Sigmoid colon (tissue), 7 donors: Measurements from ENCODE around the gene OR10D3. TPM values are rescaled to one million over a fixed set of nuclear protein-coding genes. Genes with fewer than 3 reads are reported as not detected.

ENCODE experiments used
- DNase-seq: peaks from one replicate; pipeline ENCODE4 v3.0.0-alpha.2; 2019
- H3K27ac ChIP-seq, 4 donors: fragments of 200-600 bp; sonication (generic); one replicate each; pipeline ENCODE4 v1.5.1; 2016 to 2019; ENCODE audit warnings: mild to moderate bottlenecking in 1 of 4
- H3K27me3 ChIP-seq, 3 donors: fragments of 200-600 bp; sonication (generic); one replicate each; pipeline ENCODE4 v1.5.1; 2019; ENCODE audit warnings: mild to moderate bottlenecking in 1 of 3
- H3K36me3 ChIP-seq, 4 donors: fragments of 200-600 bp; sonication (generic); one replicate each; pipeline ENCODE4 v1.5.1; 2016 to 2019
- H3K4me1 ChIP-seq, 4 donors: fragments of 200-600 bp; sonication (generic); one replicate each; pipeline ENCODE4 v1.5.1; 2017 to 2019
- H3K4me3 ChIP-seq, 4 donors: fragments of 200-600 bp; sonication (generic); one replicate each; pipeline ENCODE4 v1.5.1; 2017 to 2019; ENCODE audit warnings: mild to moderate bottlenecking in 2 of 4, moderate library complexity in 1 of 4
- H3K9me3 ChIP-seq, 4 donors: fragments of 200-600 bp in 3 of 4; sonication (generic) in 3 of 4; one replicate each; pipeline versions ENCODE4 v1.5.1 to v1.6.1; 2013 to 2019
- CTCF ChIP-seq, 4 experiments: fragments of 450-650 bp in 3 of 4; fragments of 200-600 bp in 1 of 4; IDR thresholded peaks; one replicate each; pipeline ENCODE4 v1.5.1; 2016 to 2019; ENCODE audit warnings: antibody characterized with exemption in 4 of 4, mild to moderate bottlenecking in 3 of 4, moderate library complexity in 2 of 4
- EP300 ChIP-seq, 4 donors: sonication (generic); formaldehyde crosslinking; IDR thresholded peaks; one replicate each; pipeline ENCODE4 v1.6.1; 2017; ENCODE audit warnings: antibody characterized with exemption in 4 of 4
- POLR2A ChIP-seq, 2 donors: fragments of 450-650 bp; IDR thresholded peaks; one replicate each; pipeline ENCODE4 v1.6.1; 2016; ENCODE audit warnings: antibody characterized with exemption in 2 of 2, mild to moderate bottlenecking in 2 of 2, moderate library complexity in 2 of 2
- POLR2AphosphoS5 ChIP-seq, 4 donors: sonication (generic); formaldehyde crosslinking; IDR thresholded peaks; one replicate each; pipeline ENCODE4 v1.6.1; 2017; ENCODE audit warnings: antibody characterized with exemption in 4 of 4
- WGBS, 2 donors: extraction: QIAGEN DNeasy Blood & Tissue Kit; methylation state at CpG; one replicate each; pipeline ENCODE4 v1.1.7; 2013; 5-methylcytosine and 5-hydroxymethylcytosine counted together
- intact Hi-C: fragments of 100-400 bp; cut with DNase I; formaldehyde crosslinking; loops from one replicate; pipeline ENCODE4 v1.15.1; 2023
- polyA plus RNA-seq, 3 donors: library from polyadenylated mRNA; stranded (reverse); fragments of 200-250 nt; gene quantifications; one replicate each; pipeline ENCODE4 v1.2.3, GENCODE V29; 2013
- total RNA-seq, 4 donors: library from RNA; depleted of rRNA; stranded (reverse); fragments of >200 nt; gene quantifications; one replicate each; pipeline ENCODE4 v1.1.0, GENCODE V29; 2016
- donor health status: healthy with polysubstance abuse.
- donor health status: Bipolar disorder and iron deficiency.
- donor health status: healthy.

Gene OR10D3
- total and polyA plus RNA-seq, 7 donors, result not detected

GRCh38 chr11:124193221-124194010, 10.3 kb downstream of the OR10D3 start:
- H3K4me3 ChIP-seq, result no peak overlapping the region

GRCh38 chr11:124194293-124195188, 11.4 kb downstream of the OR10D3 start:
- intact Hi-C loops, result loop anchor here (5.0 kb wide), 1 partner anchor 122 kb away; no protein-coding TSS in a partner anchor
- H3K27ac ChIP-seq, result peak overlapping the region in 1 of 4 donors; percentile 41

More at GRCh38 chr11:124193221-124194010, 10.3 kb downstream of the OR10D3 start:
- Histone ChIP-seq H3K27me3 (no peaks in the 10 kb centered on the region), H3K4me1 (peaks cover 0 to 13% (median 2%) of the 10 kb centered on the region in 4 donors), H3K27ac (peak overlapping the region in 1 of 4 donors; percentile 41), H3K36me3 (no peaks in the 10 kb centered on the region), H3K9me3 (no peaks in the 10 kb centered on the region)
- TF ChIP-seq POLR2A (IDR thresholded peaks at IDR 0.05), result no peak
- no peak for TF ChIP-seq POLR2AphosphoS5 (IDR thresholded peaks at IDR 0.05)
- no peak for TF ChIP-seq EP300 (IDR thresholded peaks at IDR 0.05)
- no peak for TF ChIP-seq CTCF (IDR thresholded peaks at IDR 0.05)
- DNase-seq, result no peak
- intact Hi-C loops, result no loop called here
- WGBS, 2 donors, result 78% methylated on average over 6 of the region's 6 CpGs

GRCh38 chr11:124195189-124195734, 12.1 kb downstream of the OR10D3 start:
- Histone ChIP-seq H3K27ac (no peak overlapping the region), H3K27me3 (no peaks in the 10 kb centered on the region), H3K9me3 (no peaks in the 10 kb centered on the region), H3K4me1 (peaks cover 0 to 13% (median 2%) of the 10 kb centered on the region in 4 donors), H3K36me3 (no peaks in the 10 kb centered on the region), H3K4me3 (no peak overlapping the region)
- TF ChIP-seq CTCF (IDR thresholded peaks at IDR 0.05) (peak in 1 of 4 experiments; percentile 37), EP300 (IDR thresholded peaks at IDR 0.05) (no peak), POLR2A (IDR thresholded peaks at IDR 0.05) (no peak), POLR2AphosphoS5 (IDR thresholded peaks at IDR 0.05) (no peak)
- 7 to 28% methylated on average over 4 of the region's 4 CpGs for WGBS, 2 donors
- intact Hi-C loops, result loop anchor here (5.0 kb wide), 1 partner anchor 123 kb away; no protein-coding TSS in a partner anchor
- no peak for DNase-seq

More at GRCh38 chr11:124194293-124195188, 11.4 kb downstream of the OR10D3 start:
- DNase-seq, result no peak
- Histone ChIP-seq H3K4me3 (no peak overlapping the region), H3K27me3 (no peaks in the 10 kb centered on the region), H3K36me3 (no peaks in the 10 kb centered on the region), H3K4me1 (peaks cover 0 to 13% (median 2%) of the 10 kb centered on the region in 4 donors), H3K9me3 (no peaks in the 10 kb centered on the region)
- TF ChIP-seq EP300 (IDR thresholded peaks at IDR 0.05) (no peak), POLR2A (IDR thresholded peaks at IDR 0.05) (no peak), POLR2AphosphoS5 (IDR thresholded peaks at IDR 0.05) (no peak), CTCF (IDR thresholded peaks at IDR 0.05) (no peak)
- 20 to 63% methylated on average over 6 of the region's 6 CpGs for WGBS, 2 donors

GRCh38 chr11:124197999-124198398, 14.9 kb downstream of the OR10D3 start:
- TF ChIP-seq POLR2A (IDR thresholded peaks at IDR 0.05) (no peak), CTCF (IDR thresholded peaks at IDR 0.05) (no peak), POLR2AphosphoS5 (IDR thresholded peaks at IDR 0.05) (no peak), EP300 (IDR thresholded peaks at IDR 0.05) (no peak)
- Histone ChIP-seq H3K4me1 (no peaks in the 10 kb centered on the region), H3K27me3 (no peaks in the 10 kb centered on the region), H3K36me3 (no peaks in the 10 kb centered on the region), H3K4me3 (no peak overlapping the region), H3K27ac (no peak overlapping the region), H3K9me3 (no peaks in the 10 kb centered on the region)
- intact Hi-C loops, result loop anchor here (5.0 kb wide), 1 partner anchor 126 kb away; no protein-coding TSS in a partner anchor
- 84 to 94% methylated on average over 2 of the region's 2 CpGs for WGBS, 2 donors
- no peak for DNase-seq
